ENCODE measurements around the gene DSEL.

DNA sequence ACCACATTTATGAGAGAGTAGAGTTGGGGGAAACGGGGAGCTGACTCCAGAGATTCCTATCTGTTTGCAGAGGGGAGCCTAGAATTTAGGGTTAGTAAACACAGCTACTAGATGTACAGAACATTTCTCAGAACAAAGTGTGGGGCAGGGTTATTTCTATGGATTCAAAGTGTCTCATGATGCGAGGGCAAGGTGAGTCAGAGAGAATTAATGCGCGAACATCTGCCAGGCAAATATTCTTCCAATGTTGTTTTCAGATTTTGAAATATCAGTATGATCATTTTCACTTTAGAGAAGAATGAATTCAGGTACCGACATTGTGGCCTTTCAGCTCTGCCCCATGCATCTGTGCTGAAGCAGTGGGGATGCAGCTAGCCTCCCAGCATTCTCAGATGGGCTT lies 2.0 kb upstream of the DSEL start:
- TF ChIP-seq CTCF (IDR thresholded peaks at IDR 0.05) (no peak), POLR2A (IDR thresholded peaks at IDR 0.05) (no peak)

All from testis (tissue), 2 donors.